GM21619 (cell line): ENCODE data around the gene SIM2.

ENCODE experiments used
- ATAC-seq: cut with Tn5 transposase; IDR thresholded peaks from one replicate; pipeline ENCODE4 v1.9.1; 2021; ENCODE audit not compliant: unreplicated experiment

SIM2 gene

DNA sequence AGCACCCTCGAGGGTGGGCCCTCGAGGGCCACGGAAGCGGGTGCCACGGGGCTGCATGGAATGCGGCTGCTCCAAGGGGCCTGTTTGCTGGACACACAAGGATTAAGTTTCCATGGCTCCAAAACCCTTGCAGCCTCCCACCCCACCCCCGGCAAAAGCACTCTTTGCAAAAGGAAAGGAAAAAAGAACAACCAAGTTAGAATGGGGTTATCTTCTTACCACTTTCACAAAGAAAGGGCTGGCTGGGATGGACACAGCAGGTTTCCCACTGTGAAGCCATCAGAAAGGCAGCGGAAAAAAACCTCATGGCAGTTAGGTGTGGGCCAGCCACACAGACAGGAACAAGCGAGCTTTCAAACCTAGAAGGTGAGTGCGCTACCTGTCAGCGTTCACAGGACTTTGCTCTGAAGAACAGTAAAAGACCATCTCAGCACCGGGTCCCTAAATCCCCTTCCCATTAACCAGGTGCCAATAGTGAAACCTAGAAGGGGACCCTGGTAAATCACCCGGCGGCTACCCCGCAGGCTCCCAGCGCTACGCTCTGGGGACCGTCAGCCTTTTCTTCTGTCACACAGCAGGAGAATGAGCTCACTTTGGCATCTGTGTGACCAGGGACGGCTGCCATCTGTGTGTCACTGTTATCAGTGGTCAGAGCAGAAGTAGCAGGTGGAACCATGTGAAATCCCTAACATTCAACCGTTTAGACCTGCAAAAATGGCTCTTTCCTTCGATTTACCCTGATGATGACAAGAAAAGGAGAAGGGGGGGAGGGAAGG is 93.0 kb downstream of the SIM2 start:
- no peak for ATAC-seq

GRCh38 chr21:36792505-36792967 is 93.6 kb downstream of the SIM2 start:
- ATAC-seq = no peak

DNA sequence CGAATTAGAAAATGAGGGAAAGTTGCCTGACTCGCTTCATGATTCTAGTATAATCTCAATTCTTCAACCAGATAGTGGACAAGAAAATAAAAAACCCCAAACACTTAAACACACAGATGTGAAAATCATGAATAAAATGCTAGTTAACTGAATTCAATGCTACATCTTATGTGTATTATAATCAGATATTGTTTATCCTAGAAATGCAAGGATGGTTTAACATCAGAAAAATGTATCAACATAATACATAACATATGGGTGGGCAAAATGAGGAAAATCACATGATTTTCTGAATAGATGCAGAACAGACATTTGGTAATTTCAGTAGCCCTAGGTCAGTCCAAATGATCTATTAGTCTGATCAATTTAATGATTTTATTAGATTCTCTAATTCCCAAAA is 97.2 kb downstream of the SIM2 start:
- no peak for ATAC-seq

DNA sequence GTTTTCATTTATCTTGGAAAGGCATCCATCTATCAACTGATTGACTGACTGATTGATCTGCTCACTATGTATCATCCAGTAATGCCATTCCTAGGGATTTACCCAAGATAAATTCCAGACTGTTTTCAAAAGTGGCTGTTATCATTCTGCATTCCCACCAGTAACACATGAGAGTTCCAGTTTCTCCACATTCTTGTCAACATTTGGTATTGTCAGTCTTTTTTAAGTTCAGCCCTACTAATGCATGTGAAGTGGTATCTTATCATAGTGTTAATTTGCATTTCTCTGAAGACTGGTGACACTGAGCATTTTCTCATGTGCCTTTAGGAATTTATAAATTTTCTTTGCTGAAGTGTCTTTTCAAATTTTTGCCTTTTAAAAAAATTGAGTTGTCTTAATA is 99.6 kb downstream of the SIM2 start:
- no peak for ATAC-seq
